Measurements from ENCODE around the gene APOC4.
A peak's percentile ranks its signal among the peaks of the same experiment; 100 is the strongest.

The APOC4 gene

GRCh38 chr19:44988896-44989556 is 47.0 kb downstream of the APOC4 start:
- Histone ChIP-seq H3K27me3 (replicated peaks; ENCODE audit: control insufficient read depth, insufficient read depth, low read length) (no peaks in the 10 kb centered on the region), H3K36me3 (ENCODE audit: control insufficient read depth, insufficient read depth, low read length, severe bottlenecking) (peaks cover 82% of the 10 kb centered on the region), H3K9me3 (ENCODE audit: control insufficient read depth, low read length) (no peaks in the 10 kb centered on the region), H3K4me1 (ENCODE audit: control insufficient read depth, insufficient read depth, low read length) (peaks cover 9% of the 10 kb centered on the region), H3K9ac (ENCODE audit: low read length) (no peak overlapping the region), H3K4me3 (ENCODE audit: low read length) (no peak overlapping the region)
- DNase-seq (ENCODE audit: low read depth) = peak; percentile 83

- H3K4me3 ChIP-seq (ENCODE audit: low read length) = no peak overlapping the region
- no peaks in the 10 kb centered on the region for H3K9me3 ChIP-seq (ENCODE audit: control insufficient read depth, low read length)
- H3K4me1 ChIP-seq (ENCODE audit: control insufficient read depth, insufficient read depth, low read length) = peaks cover 9% of the 10 kb centered on the region
- H3K27me3 ChIP-seq (replicated peaks; ENCODE audit: control insufficient read depth, insufficient read depth, low read length) = no peaks in the 10 kb centered on the region
- H3K36me3 ChIP-seq (ENCODE audit: control insufficient read depth, insufficient read depth, low read length, severe bottlenecking) = peaks cover 67% of the 10 kb centered on the region
- no peak overlapping the region for H3K9ac ChIP-seq (ENCODE audit: low read length)
- no peak for DNase-seq (ENCODE audit: low read depth)
These were observed 48.4 kb downstream of the APOC4 start for GRCh38 chr19:44990459-44990858.

- no peaks in the 10 kb centered on the region for H3K9me3 ChIP-seq (ENCODE audit: control insufficient read depth, low read length)
These were observed 48.9 kb downstream of the APOC4 start for GRCh38 chr19:44990966-44991365.

GRCh38 chr19:44992336-44993163 is 50.5 kb downstream of the APOC4 start:
- DNase-seq (ENCODE audit: low read depth) = no peak
- H3K4me3 ChIP-seq (ENCODE audit: low read length) = no peak overlapping the region
- H3K4me1 ChIP-seq (ENCODE audit: control insufficient read depth, insufficient read depth, low read length) = peaks cover 4% of the 10 kb centered on the region
- no peaks in the 10 kb centered on the region for H3K27me3 ChIP-seq (replicated peaks; ENCODE audit: control insufficient read depth, insufficient read depth, low read length)
- peaks cover 46% of the 10 kb centered on the region for H3K36me3 ChIP-seq (ENCODE audit: control insufficient read depth, insufficient read depth, low read length, severe bottlenecking)
- no peak overlapping the region for H3K9ac ChIP-seq (ENCODE audit: low read length)
- no peaks in the 10 kb centered on the region for H3K9me3 ChIP-seq (ENCODE audit: control insufficient read depth, low read length)

More at GRCh38 chr19:44990966-44991365, 48.9 kb downstream of the APOC4 start:
- H3K36me3 ChIP-seq (ENCODE audit: control insufficient read depth, insufficient read depth, low read length, severe bottlenecking) = peaks cover 62% of the 10 kb centered on the region
- no peaks in the 10 kb centered on the region for H3K27me3 ChIP-seq (replicated peaks; ENCODE audit: control insufficient read depth, insufficient read depth, low read length)
- peaks cover 9% of the 10 kb centered on the region for H3K4me1 ChIP-seq (ENCODE audit: control insufficient read depth, insufficient read depth, low read length)
- H3K9ac ChIP-seq (ENCODE audit: low read length) = no peak overlapping the region
- H3K4me3 ChIP-seq (ENCODE audit: low read length) = no peak overlapping the region
- DNase-seq (ENCODE audit: low read depth) = no peak

- DNase-seq (ENCODE audit: low read depth) = no peak
- Histone ChIP-seq H3K36me3 (ENCODE audit: control insufficient read depth, insufficient read depth, low read length, severe bottlenecking) (peaks cover 38% of the 10 kb centered on the region), H3K27me3 (replicated peaks; ENCODE audit: control insufficient read depth, insufficient read depth, low read length) (no peaks in the 10 kb centered on the region), H3K9ac (ENCODE audit: low read length) (no peak overlapping the region), H3K4me1 (ENCODE audit: control insufficient read depth, insufficient read depth, low read length) (peaks cover 2% of the 10 kb centered on the region), H3K4me3 (ENCODE audit: low read length) (no peak overlapping the region), H3K9me3 (ENCODE audit: control insufficient read depth, low read length) (no peaks in the 10 kb centered on the region)
These were observed 51.5 kb downstream of the APOC4 start for GRCh38 chr19:44993526-44993925.

GRCh38 chr19:44993926-44994537 is 52.0 kb downstream of the APOC4 start:
- DNase-seq (ENCODE audit: low read depth) = no peak
- Histone ChIP-seq H3K27me3 (replicated peaks; ENCODE audit: control insufficient read depth, insufficient read depth, low read length) (no peaks in the 10 kb centered on the region), H3K4me3 (ENCODE audit: low read length) (no peak overlapping the region), H3K36me3 (ENCODE audit: control insufficient read depth, insufficient read depth, low read length, severe bottlenecking) (peaks cover 34% of the 10 kb centered on the region), H3K9ac (ENCODE audit: low read length) (no peak overlapping the region), H3K4me1 (ENCODE audit: control insufficient read depth, insufficient read depth, low read length) (no peaks in the 10 kb centered on the region), H3K9me3 (ENCODE audit: control insufficient read depth, low read length) (no peaks in the 10 kb centered on the region)

Measured in adipocyte (in vitro differentiated cells).